ENCODE data around the gene PIEZO2. TPM values are rescaled to one million over a fixed set of nuclear protein-coding genes. Genes with fewer than 3 reads are reported as not detected.

The PIEZO2 gene
- total RNA-seq, 1 donor from 2014 or later, result 20.4 TPM

GRCh38 chr18:11114653-11115052, 34.7 kb downstream of the PIEZO2 start:
- no peak overlapping the region for H3K27ac ChIP-seq
- no peaks in the 10 kb centered on the region for H3K4me1 ChIP-seq
- H3K4me3 ChIP-seq, result no peak overlapping the region
- no peaks in the 10 kb centered on the region for H3K9me3 ChIP-seq
- TF ChIP-seq CTCF (IDR thresholded peaks at IDR 0.05), result no peak
- no peaks in the 10 kb centered on the region for H3K36me3 ChIP-seq
- no peak for ATAC-seq
- H3K27me3 ChIP-seq, result no peaks in the 10 kb centered on the region
- intact Hi-C loops (cut with DNase I), result no loop called here
- no peak for DNase-seq

GRCh38 chr18:11113937-11114336, 35.4 kb downstream of the PIEZO2 start:
- Histone ChIP-seq H3K4me3 (no peak overlapping the region), H3K9me3 (no peaks in the 10 kb centered on the region), H3K27ac (no peak overlapping the region), H3K4me1 (no peaks in the 10 kb centered on the region), H3K27me3 (no peaks in the 10 kb centered on the region), H3K36me3 (no peaks in the 10 kb centered on the region)
- ATAC-seq (no peak), DNase-seq (no peak)
- intact Hi-C loops (cut with DNase I), result no loop called here
- no peak for TF ChIP-seq CTCF (IDR thresholded peaks at IDR 0.05)

GRCh38 chr18:11113046-11113548, 36.3 kb downstream of the PIEZO2 start:
- H3K9me3 ChIP-seq, result no peaks in the 10 kb centered on the region
- intact Hi-C loops (cut with DNase I), result no loop called here
- no peak overlapping the region for H3K27ac ChIP-seq
- no peak for DNase-seq
- no peak for ATAC-seq
- no peaks in the 10 kb centered on the region for H3K36me3 ChIP-seq
- H3K4me3 ChIP-seq, result no peak overlapping the region
- H3K4me1 ChIP-seq, result no peaks in the 10 kb centered on the region
- TF ChIP-seq CTCF (IDR thresholded peaks at IDR 0.05), result no peak
- no peaks in the 10 kb centered on the region for H3K27me3 ChIP-seq

- H3K4me1 ChIP-seq, result no peaks in the 10 kb centered on the region
- H3K4me3 ChIP-seq, result no peak overlapping the region
- no peak for DNase-seq
- no peaks in the 10 kb centered on the region for H3K9me3 ChIP-seq
- ATAC-seq, result no peak
- intact Hi-C loops (cut with DNase I), result no loop called here
- no peak overlapping the region for H3K27ac ChIP-seq
- no peak for TF ChIP-seq CTCF (IDR thresholded peaks at IDR 0.05)
- H3K27me3 ChIP-seq, result no peaks in the 10 kb centered on the region
- H3K36me3 ChIP-seq, result no peaks in the 10 kb centered on the region
Measured at GRCh38 chr18:11112286-11112685, 37.1 kb downstream of the PIEZO2 start.

GRCh38 chr18:11110509-11110908, 38.9 kb downstream of the PIEZO2 start:
- TF ChIP-seq CTCF (IDR thresholded peaks at IDR 0.05), result no peak
- no peaks in the 10 kb centered on the region for H3K9me3 ChIP-seq
- DNase-seq (no peak), ATAC-seq (no peak)
- no peaks in the 10 kb centered on the region for H3K27me3 ChIP-seq
- no peak overlapping the region for H3K27ac ChIP-seq
- no peak overlapping the region for H3K4me3 ChIP-seq
- H3K36me3 ChIP-seq, result no peaks in the 10 kb centered on the region
- H3K4me1 ChIP-seq, result no peaks in the 10 kb centered on the region
- intact Hi-C loops (cut with DNase I), result no loop called here

- ATAC-seq, result no peak
Measured at GRCh38 chr18:11108947-11109346, 40.4 kb downstream of the PIEZO2 start.

More at GRCh38 chr18:11108947-11109346, 40.4 kb downstream of the PIEZO2 start:
- Histone ChIP-seq H3K4me1 (no peaks in the 10 kb centered on the region), H3K4me3 (no peak overlapping the region), H3K27me3 (no peaks in the 10 kb centered on the region), H3K36me3 (no peaks in the 10 kb centered on the region), H3K9me3 (no peaks in the 10 kb centered on the region), H3K27ac (no peak overlapping the region)
- no peak for TF ChIP-seq CTCF (IDR thresholded peaks at IDR 0.05)
- no peak for DNase-seq
- intact Hi-C loops (cut with DNase I), result no loop called here

Measured in upper lobe of right lung (tissue), 1 donor.